HepG2 (cell line): Measurements from ENCODE around the gene ANKRD17.

Source experiments
- BHLHE40 ChIP-seq: IDR thresholded peaks from 2 replicates; pipeline ENCODE4 v1.6.1; 2011; ENCODE audit warnings: low read length, improper control_type of control experiment
- CTCF ChIP-seq: sonication (generic); formaldehyde crosslinking; IDR thresholded peaks from 2 replicates; pipeline ENCODE4 v1.5.0; 2020; ENCODE audit warnings: mild to moderate bottlenecking, missing genetic modification reagents, moderate library complexity
- HINFP ChIP-seq: sonication (generic); formaldehyde crosslinking; IDR thresholded peaks from 2 replicates; pipeline ENCODE4 v1.4.0; 2020; ENCODE audit warnings: low read depth, mild to moderate bottlenecking, missing genetic modification reagents
- PAX8 ChIP-seq: sonication (generic); formaldehyde crosslinking; IDR thresholded peaks from 2 replicates; pipeline ENCODE4 v1.8.0; 2022; ENCODE audit warnings: mild to moderate bottlenecking, missing genetic modification reagents, borderline replicate concordance
- PBX2 ChIP-seq: IDR thresholded peaks from 2 replicates; pipeline ENCODE4 v1.6.1; 2016; ENCODE audit warnings: control low read depth
- STAT5B ChIP-seq: sonication (generic); formaldehyde crosslinking; IDR thresholded peaks from 2 replicates; pipeline ENCODE4 v1.4.0; 2020; ENCODE audit warnings: missing genetic modification reagents
- SUZ12 ChIP-seq: fragments of 150-350 bp; IDR thresholded peaks from 2 replicates; pipeline ENCODE4 v1.6.1; 2014; ENCODE audit warnings: low read depth, low read length
- ZNF232 ChIP-seq: sonication (generic); formaldehyde crosslinking; IDR thresholded peaks from 2 replicates; pipeline ENCODE4 v1.4.0; 2020; ENCODE audit warnings: missing genetic modification reagents, borderline replicate concordance
- ZNF280B ChIP-seq: sonication (generic); formaldehyde crosslinking; IDR thresholded peaks from 2 replicates; pipeline ENCODE4 v1.5.0; 2020; ENCODE audit warnings: missing genetic modification reagents, mild to moderate bottlenecking, borderline replicate concordance

GRCh38 chr4:73066445-73066844, 192.2 kb downstream of the ANKRD17 start:
- TF ChIP-seq HINFP, result no peak
- TF ChIP-seq CTCF (CRISPR knock-in tag), result no peak
- no peak for TF ChIP-seq ZNF280B
- TF ChIP-seq BHLHE40, result no peak
- TF ChIP-seq ZNF232 (CRISPR knock-in tag), result no peak
- no peak for TF ChIP-seq STAT5B
- TF ChIP-seq PAX8 (CRISPR knock-in tag), result no peak
- no peak for TF ChIP-seq SUZ12
- TF ChIP-seq PBX2 (CRISPR knock-in tag), result no peak
